Panc1 (cell line): ENCODE data around the gene TOR1A. TPM values are rescaled to one million over a fixed set of nuclear protein-coding genes. Genes with fewer than 3 reads are reported as not detected.

ENCODE experiments used
- ATAC-seq: fragments of 200-7000 bp; cut with Tn5 transposase; 2 replicates; pipeline ENCODE4 v1.9.1; 2020; ENCODE audit warnings: mild to moderate bottlenecking, moderate library complexity
- BruUV-seq: library from RNA; stranded (reverse); fragments of 400-500 nt; replicated peaks from 2 replicates; lab custom pipeline; 2021; lab: Mats Ljungman, UMichigan
- CTCF ChIA-PET: fragments of 300-600 bp; sonication (Branson Sonifier 250); formaldehyde crosslinking; loops from one replicate; lab custom pipeline; 2022; ENCODE audit warnings: antibody characterized with exemption; lab: Charles Lee
- POLR2A ChIA-PET: fragments of 300-600 bp; sonication (Branson Sonifier 250); formaldehyde crosslinking; loops from one replicate; lab custom pipeline; 2022; ENCODE audit warnings: antibody characterized with exemption; lab: Charles Lee
- DNase-seq: peaks from one replicate; pipeline ENCODE4 v3.0.0-alpha.2; 2010; ENCODE audit warnings: low read depth, low spot score
- H3K27ac ChIP-seq: 2 replicates; pipeline ENCODE4 v1.5.1; 2011; ENCODE audit warnings: mild to moderate bottlenecking, low read length, inconsistent platforms
- H3K27me3 ChIP-seq: fragments of 200-500 bp; sonication (Bioruptor generic); 2 replicates; pipeline ENCODE4 v1.6.0; 2014; ENCODE audit warnings: low read length, inconsistent platforms; ENCODE audit not compliant: control insufficient read depth, insufficient read depth
- H3K36me3 ChIP-seq: fragments of 200-500 bp; sonication (Bioruptor generic); 2 replicates; pipeline ENCODE4 v1.5.1; 2014; ENCODE audit warnings: inconsistent platforms, mild to moderate bottlenecking, low read length, moderate library complexity; ENCODE audit not compliant: control insufficient read depth, insufficient read depth
- H3K4me1 ChIP-seq: 2 replicates; pipeline ENCODE4 v1.5.1; 2011; ENCODE audit warnings: inconsistent platforms, mild to moderate bottlenecking, low read length, moderate library complexity; ENCODE audit not compliant: control insufficient read depth, insufficient read depth
- H3K4me3 ChIP-seq, 2 experiments: 2 replicates each; pipeline ENCODE4 v1.5.1; 2011 to 2012; ENCODE audit warnings: low read depth in 2 of 2, low read length in 2 of 2, mild to moderate bottlenecking in 2 of 2, inconsistent platforms in 1 of 2, moderate library complexity in 1 of 2
- H3K9me3 ChIP-seq: fragments of 200-500 bp; sonication (Bioruptor generic); 2 replicates; pipeline ENCODE4 v1.5.1; 2014; ENCODE audit warnings: low read depth, mild to moderate bottlenecking, inconsistent platforms, low read length, moderate library complexity; ENCODE audit not compliant: control insufficient read depth, insufficient read depth
- CTCF ChIP-seq: fragments of 450-650 bp; IDR thresholded peaks from 2 replicates; pipeline ENCODE4 v1.5.1; 2017; ENCODE audit warnings: mild to moderate bottlenecking
- POLR2AphosphoS5 ChIP-seq: IDR thresholded peaks from 2 replicates; pipeline ENCODE4 v1.6.1; 2012; ENCODE audit warnings: mild to moderate bottlenecking, low read depth, low read length, moderate library complexity
- SIN3A ChIP-seq: IDR thresholded peaks from 2 replicates; pipeline ENCODE4 v1.6.1; 2012; ENCODE audit warnings: low read depth, mild to moderate bottlenecking, low read length, moderate library complexity, borderline replicate concordance; ENCODE audit not compliant: insufficient read depth
- TCF7L2 ChIP-seq: IDR thresholded peaks from 2 replicates; pipeline ENCODE4 v1.6.1; 2011; ENCODE audit warnings: mild to moderate bottlenecking, low read depth, low read length, inconsistent platforms
- in situ Hi-C: cut with HindIII; loops from 2 replicates; pipeline ENCODE4 v1.10.0; 2016; ENCODE audit warnings: low sequenced_read_pairs, low pct_unique_long_range_greater_than_20kb
- intact Hi-C: fragments of 100-400 bp; cut with micrococcal nuclease; formaldehyde crosslinking; loops from one replicate; pipeline ENCODE4 v1.10.0; 2022; ENCODE audit not compliant: unreplicated experiment
- microRNA-seq: library from miRNA; unstranded; fragments of <30 nt; microRNA quantifications from one replicate; pipeline ENCODE4 v1.1.0, GENCODE V29; 2020; ENCODE audit not compliant: unreplicated experiment
- total RNA-seq: library from RNA; stranded (reverse); gene quantifications from one replicate; pipeline ENCODE4 v1.2.1, GENCODE V29; 2021; ENCODE audit not compliant: unreplicated experiment
- TF ChIP-seq, protein P1 (sequence below), 2 experiments: IDR thresholded peaks; 2 replicates each; pipeline ENCODE4 v1.6.1; 2011 to 2012; ENCODE audit warnings: low read depth in 2 of 2, control low read depth in 1 of 2, low read length in 1 of 2, mild to moderate bottlenecking in 1 of 2, moderate library complexity in 1 of 2; ENCODE audit not compliant: insufficient read depth in 1 of 2

The TOR1A gene
- total RNA-seq, 1 experiment from 2014 or later, result 33.6 TPM

DNA sequence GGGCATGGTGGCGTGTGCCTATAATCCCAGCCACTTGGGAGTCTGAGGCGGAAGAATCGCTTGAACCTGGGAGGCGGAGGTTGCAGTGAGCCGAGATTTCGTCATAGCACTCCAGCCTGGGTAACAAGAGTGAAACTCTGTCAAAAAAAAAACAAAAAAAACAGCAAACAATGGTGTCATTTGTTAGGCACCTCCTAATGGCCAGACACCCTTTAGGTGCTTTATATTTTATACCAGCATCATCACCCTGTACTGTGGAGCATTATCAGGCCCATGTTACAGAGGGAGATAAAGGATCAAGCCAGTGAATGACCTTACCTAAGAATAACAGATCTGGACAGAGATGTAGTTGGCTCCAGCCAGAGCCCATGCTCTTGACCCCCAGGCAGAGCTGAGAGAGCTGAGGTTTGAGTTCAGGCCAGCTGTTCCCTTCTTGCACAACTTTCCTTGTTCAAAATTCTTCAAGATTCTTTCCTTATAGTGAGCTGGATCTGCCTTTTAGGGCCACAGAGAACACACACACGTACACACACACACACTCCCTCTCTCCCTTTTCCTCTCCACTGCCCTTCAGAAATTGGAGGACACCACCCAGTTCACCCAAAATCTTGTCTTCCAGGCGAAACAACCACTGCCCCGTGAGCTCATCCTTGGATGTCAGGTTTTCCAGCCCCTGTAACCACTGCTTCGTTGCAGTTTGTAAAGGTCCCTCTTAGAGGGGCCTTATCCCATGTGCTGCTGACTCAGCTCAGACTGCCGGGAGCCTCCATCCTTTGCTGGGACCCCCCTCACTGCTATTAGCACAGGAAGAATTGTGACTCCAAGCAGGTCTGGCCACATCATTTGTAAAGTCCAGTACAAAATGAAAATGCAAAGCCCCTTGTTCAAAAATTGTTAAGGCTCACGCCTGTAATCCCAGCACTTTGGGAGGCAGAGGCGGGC is 60.7 kb downstream of the TOR1A start:
- no peak overlapping the region for H3K4me3 ChIP-seq
- intact Hi-C loops, result no loop called here
- ATAC-seq, result no peak
- POLR2A ChIA-PET, result interaction anchor here (0.7 kb wide), 1 partner anchor 112 kb away, joined by 3 read pairs; no protein-coding TSS in a partner anchor
- H3K9me3 ChIP-seq, result no peaks in the 10 kb centered on the region
- BruUV-seq, result no TSS peak
- CTCF ChIA-PET, result interaction anchor here (1.2 kb wide), 1 partner anchor 25 kb away, joined by 21 read pairs; no protein-coding TSS in a partner anchor
- no peaks in the 10 kb centered on the region for H3K27me3 ChIP-seq
- TF ChIP-seq POLR2AphosphoS5 (no peak), CTCF (no peak), SIN3A (no peak), TCF7L2 (no peak)
- TF ChIP-seq, protein P1, sequence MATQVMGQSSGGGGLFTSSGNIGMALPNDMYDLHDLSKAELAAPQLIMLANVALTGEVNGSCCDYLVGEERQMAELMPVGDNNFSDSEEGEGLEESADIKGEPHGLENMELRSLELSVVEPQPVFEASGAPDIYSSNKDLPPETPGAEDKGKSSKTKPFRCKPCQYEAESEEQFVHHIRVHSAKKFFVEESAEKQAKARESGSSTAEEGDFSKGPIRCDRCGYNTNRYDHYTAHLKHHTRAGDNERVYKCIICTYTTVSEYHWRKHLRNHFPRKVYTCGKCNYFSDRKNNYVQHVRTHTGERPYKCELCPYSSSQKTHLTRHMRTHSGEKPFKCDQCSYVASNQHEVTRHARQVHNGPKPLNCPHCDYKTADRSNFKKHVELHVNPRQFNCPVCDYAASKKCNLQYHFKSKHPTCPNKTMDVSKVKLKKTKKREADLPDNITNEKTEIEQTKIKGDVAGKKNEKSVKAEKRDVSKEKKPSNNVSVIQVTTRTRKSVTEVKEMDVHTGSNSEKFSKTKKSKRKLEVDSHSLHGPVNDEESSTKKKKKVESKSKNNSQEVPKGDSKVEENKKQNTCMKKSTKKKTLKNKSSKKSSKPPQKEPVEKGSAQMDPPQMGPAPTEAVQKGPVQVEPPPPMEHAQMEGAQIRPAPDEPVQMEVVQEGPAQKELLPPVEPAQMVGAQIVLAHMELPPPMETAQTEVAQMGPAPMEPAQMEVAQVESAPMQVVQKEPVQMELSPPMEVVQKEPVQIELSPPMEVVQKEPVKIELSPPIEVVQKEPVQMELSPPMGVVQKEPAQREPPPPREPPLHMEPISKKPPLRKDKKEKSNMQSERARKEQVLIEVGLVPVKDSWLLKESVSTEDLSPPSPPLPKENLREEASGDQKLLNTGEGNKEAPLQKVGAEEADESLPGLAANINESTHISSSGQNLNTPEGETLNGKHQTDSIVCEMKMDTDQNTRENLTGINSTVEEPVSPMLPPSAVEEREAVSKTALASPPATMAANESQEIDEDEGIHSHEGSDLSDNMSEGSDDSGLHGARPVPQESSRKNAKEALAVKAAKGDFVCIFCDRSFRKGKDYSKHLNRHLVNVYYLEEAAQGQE (IDR thresholded peaks at IDR 0.05; ENCODE audit: insufficient read depth in 1 of 2, low read depth in 2 of 2, low read length in 1 of 2), result no peak
- peaks cover 4% of the 10 kb centered on the region; the same call in 1 of the 2 replicates for H3K4me1 ChIP-seq
- in situ Hi-C loops, result no loop called here
- no peak overlapping the region for H3K27ac ChIP-seq
- DNase-seq, result no peak
- no peaks in the 10 kb centered on the region for H3K36me3 ChIP-seq

Small RNAs within 50 kb of the gene (microRNA-seq; reads per million reads assigned to microRNA genes)
- gene MIR6855, result not detected

Other genes starting within 250 kb of the TOR1A start
- gene C9orf50, start 203.0 kb downstream of the TOR1A start, total RNA-seq, result not detected
- gene NTMT1, start 198.0 kb downstream of the TOR1A start, total RNA-seq, result 47.5 TPM
- 14.3 TPM for gene ASB6, start 182.0 kb downstream of the TOR1A start, total RNA-seq
- 6.3 TPM for gene PRRX2, start 158.5 kb downstream of the TOR1A start, total RNA-seq
- 1.1 TPM for gene PTGES, start 71.1 kb downstream of the TOR1A start, total RNA-seq
- gene TOR1B, start 21.0 kb downstream of the TOR1A start, total RNA-seq, result 37.6 TPM
- 33.6 TPM for gene C9orf78, start 11.1 kb upstream of the TOR1A start, total RNA-seq
- 14.4 TPM for gene USP20, start 11.3 kb upstream of the TOR1A start, total RNA-seq
- 53.6 TPM for gene FNBP1, start 219.1 kb upstream of the TOR1A start, total RNA-seq
- 43.0 TPM for gene GPR107, start 229.8 kb upstream of the TOR1A start, total RNA-seq